ENCODE data around the gene DSTYK. TPM values are rescaled to one million over a fixed set of nuclear protein-coding genes. Genes with fewer than 3 reads are reported as not detected.
"Not testable (repeated sequence)": the region's sequence is repeated elsewhere in the genome, so short reads cannot be mapped to it uniquely, and the experiment has no call there.

Gene DSTYK
- total RNA-seq, 2 donors from 2014 or later: 8.1 to 8.2 TPM

DNA sequence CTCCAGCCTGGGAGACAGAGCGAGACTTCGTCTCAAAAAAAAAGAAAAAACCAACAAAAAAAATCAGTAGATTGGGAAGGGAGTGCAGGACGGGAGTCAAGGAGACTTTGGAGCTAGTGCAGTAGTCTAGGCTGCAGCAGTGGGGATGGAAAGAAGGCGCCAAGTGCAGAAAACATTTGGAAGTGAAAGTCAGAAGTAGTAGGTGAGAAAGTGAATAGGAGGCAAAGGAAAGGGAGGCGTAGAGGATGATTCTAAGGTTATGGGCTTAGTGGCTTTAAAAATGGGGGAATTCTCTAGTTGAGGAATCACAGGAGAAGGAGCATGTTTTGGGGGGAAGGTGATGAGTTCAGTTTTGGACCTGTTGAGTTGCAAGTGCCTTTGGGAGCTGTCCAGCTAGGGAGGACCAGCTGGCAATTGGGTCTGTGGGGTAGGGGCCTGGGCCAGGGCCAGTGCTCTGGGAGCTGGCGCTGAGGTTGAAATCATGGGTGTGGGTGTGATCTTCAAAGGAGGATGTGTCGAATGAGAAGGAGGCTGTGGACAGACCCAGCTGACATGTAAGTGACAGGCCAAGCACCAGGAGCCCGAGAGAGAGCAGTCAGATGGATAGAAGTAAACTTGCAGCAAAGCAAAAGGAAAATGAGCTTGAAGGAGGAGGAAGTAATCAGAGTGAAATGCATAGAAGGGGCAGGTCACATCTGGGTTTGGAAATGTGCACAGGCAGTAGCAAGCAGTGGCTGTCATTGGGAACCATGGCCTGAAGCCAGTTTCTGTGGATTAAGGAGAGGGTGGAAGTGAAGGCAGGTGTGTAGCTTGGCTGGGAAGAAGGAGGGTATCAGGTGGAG lies 32.1 kb upstream of the DSTYK start:
- intact Hi-C loops (cut with DNase I): no loop called here
- ATAC-seq: no peak
- no peak for DNase-seq

DNA sequence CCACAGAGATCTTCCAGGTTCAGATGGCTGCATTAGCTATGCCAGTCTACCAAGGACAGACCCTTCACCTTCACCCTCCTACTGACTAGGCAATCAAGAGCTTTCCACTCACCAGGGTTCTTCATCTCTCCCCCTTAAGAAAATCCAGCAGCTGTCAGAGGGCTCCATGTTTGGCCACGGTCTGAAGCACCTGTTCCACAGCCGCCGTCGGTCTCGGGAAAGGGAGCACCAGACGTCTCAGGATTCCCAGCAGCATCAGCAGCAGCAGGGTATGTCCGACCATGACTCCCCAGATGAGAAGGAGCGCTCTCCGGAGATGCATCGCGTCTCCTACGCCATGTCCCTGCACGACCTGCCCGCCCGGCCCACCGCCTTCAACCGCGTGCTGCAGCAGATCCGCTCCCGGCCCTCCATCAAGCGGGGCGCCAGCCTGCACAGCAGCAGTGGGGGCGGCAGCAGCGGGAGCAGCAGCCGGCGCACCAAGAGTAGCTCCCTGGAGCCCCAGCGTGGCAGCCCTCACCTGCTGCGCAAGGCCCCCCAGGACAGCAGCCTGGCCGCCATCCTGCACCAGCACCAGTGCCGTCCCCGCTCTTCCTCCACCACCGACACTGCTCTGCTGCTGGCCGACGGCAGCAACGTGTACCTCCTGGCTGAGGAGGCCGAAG lies 30.0 kb upstream of the DSTYK start:
- intact Hi-C loops (cut with DNase I): no loop called here
- ATAC-seq (no peak), DNase-seq (no peak)

DNA sequence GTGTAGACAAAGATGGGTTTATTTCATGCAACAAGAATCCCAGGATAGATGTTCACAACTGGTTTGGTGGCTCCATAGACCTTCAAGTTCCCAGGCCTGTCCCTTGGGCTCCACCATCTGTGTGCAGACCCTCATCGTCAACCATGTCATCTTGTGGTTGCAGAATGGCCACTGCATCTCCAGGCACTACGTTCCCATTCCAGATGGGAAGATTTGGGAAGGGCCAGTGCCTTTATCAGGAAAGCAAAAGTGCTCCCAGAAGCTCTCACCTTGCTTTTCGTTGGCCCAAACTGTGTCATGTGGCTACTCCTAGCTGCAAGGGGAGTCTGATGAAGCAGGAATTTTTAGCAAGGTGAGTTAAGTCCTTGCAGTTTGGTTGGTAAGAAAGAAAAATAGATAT lies 29.1 kb upstream of the DSTYK start:
- ATAC-seq: no peak

DNA sequence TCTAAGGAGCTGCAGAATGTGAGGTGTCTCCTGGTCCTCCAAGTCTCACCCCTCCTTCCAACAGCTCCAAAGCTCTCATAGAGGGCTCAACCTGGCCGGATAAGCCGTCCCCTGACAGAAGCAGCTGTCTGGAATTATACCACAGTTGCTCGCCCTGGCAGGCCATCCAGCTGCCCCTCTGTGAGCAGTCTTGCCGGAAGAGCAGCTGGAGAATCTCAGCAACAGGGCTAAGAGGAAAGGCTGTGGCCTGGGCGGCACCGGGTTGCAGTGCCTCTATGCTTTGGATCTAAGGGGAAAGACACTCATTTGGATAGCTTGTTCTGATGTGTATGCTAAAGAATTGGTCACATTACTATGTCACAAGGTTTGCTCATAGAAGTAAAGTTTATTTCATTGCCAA lies 28.6 kb upstream of the DSTYK start:
- peak; percentile 9 to 66 for ATAC-seq
- DNase-seq: no peak
- intact Hi-C loops (cut with DNase I): no loop called here

More for the DNA sequence above, 29.1 kb upstream of the DSTYK start:
- no peak for DNase-seq
- intact Hi-C loops (cut with DNase I): no loop called here

DNA sequence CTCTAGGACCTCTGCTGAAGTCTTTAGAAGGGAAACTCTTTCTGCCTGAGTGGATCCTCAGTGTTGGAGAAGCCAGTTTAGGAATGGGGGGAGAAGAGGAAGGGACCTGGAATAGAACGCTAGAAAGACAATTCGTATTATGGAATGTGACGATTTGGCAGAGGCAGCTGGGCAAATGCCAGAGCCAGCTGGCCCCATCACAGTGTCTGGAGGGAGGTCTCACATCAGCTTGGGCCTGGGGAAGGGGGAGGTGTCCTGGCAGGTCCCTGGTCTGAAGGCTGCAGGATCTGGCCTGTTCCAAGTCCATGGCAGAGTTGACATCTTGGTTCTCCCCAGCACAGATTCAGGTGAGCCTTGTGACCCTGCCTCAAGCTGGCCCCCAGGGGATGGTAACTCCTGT lies 27.6 kb upstream of the DSTYK start:
- no peak for DNase-seq
- ATAC-seq: peak; percentile 35 to 47

DNA sequence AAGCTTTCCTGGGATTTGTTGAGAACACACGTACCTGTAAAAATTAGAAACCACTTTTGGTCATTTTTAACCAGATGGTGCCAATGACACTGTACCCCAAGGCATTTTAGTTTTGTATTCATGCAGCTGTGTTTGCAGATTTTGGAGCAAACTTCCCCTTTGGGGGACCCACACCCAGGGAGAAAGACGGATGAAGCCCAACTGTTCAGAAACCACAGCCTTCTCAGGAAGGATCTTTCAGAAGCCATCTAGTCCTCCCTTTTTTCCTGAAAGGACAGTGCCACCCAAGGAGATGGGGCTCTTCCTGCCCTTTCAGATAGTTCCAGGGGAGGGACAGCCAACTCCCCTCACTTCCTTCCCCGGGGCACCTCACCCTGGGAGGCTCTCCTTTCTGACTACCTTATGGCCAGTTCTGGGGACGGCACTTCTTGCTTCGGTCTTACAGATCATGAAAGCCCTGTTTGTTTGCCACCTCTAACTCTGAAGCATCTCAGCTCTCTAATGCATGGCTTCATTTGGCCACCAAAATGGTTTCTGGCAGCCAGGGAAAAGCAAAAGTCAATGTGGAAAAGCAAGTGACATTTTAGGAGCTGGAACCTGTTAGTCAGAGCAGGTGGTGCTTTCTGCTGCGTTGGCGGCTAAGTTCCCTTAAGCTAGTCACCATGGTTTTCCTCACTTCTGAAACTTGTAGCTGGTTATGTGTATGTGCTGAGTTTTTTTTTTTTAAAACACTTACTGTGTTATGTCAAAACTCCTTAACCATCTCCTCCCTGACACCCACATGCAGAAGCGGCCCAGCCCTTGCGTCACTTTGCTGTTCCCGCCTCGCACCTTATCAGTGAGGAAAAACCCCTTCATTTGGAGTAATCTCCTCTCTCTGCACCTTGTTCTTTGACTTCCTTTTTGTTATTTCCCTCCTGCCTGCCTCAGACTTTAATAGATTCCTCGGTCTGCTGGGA lies 26.3 kb upstream of the DSTYK start:
- DNase-seq: no peak
- no peak for ATAC-seq
- intact Hi-C loops (cut with DNase I): no loop called here

More for the DNA sequence above, 27.6 kb upstream of the DSTYK start:
- intact Hi-C loops (cut with DNase I): no loop called here

DNA sequence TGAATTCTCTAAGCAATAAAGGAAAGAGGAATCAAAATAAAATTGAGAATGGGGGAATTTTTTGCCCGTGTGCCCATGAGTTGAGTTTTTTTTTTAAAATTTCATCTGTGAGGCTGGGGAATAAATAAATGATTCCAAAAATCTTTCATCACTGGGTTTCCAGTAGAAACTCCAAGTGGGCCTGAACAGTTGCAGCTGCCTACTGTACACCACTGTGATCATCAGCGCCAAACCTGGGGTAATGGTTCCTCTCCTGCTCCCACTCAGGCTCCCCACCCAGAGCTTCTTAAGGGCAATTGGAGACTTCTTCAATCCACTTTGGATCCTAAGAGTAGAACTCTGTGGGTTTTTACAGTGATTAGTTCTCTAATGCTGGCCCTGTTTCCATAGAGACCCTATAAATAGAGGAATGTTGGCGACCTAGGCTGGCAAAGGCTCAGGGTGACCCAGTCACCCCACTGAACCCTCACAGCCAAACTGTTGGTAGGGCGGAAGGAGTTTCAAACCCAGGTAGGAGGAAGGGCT lies 25.5 kb upstream of the DSTYK start:
- intact Hi-C loops (cut with DNase I): no loop called here
- no peak for DNase-seq
- no peak for ATAC-seq

DNA sequence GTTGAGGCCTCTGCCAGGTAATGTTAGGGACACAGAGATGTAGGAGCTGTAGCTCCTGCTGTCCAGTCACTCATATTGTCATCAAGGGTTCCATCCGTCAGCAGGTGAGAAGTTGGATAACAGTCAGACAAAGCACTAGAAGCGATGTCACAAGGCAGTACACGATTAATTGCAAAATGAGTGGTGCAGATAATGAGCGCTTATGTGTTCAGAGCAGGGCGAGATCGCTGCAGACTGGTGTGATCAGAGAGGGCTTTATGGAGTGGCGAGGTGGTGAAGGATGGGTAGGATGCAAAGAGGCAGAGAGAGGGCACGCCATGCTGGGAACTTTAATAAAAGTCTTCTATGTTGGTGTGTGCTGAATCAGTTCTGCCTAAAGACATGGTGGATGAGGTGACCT lies 25.0 kb upstream of the DSTYK start:
- ATAC-seq (peak in 1 of 2 donors; percentile 50), DNase-seq (no peak)
- intact Hi-C loops (cut with DNase I): no loop called here

DNA sequence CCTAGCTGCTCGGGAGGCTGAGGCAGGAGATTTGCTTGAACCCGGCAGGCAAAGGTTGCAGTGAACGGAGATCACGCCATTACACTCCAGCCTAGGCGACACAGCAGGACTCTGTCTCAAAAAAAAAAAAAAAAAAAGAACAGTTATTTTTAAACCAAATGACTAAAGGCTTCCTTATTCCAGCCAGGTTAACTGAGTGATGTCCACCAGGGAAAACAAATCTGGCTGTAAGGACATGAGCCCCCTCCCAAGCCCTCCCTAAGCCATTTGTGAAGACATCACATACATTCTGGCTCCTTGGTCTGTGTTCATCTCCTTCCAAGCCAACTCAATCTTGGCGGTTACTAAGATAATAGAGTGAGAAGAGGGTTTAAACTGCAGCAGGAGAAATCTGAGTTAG lies 24.4 kb upstream of the DSTYK start:
- ATAC-seq (peak in 1 of 2 donors; percentile 43), DNase-seq (no peak)

DNA sequence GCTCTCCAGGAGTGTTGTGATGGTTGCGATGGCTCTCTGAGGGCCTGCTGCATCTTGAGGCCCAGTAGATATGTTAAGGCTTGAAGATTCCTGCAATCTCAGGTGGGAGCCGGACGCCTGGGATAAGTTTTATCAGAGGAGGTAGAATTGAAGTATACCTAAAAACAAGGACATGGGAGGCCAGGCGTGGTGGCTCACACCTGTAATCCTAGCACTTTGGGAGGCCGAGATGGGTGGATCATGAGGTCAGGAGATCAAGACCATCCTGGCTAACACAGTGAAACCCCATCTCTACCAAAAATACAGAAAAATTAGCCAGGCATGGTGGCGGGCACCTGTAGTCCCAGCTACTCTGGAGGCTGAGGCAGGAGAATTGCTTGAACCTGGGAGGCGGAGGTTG lies 22.5 kb upstream of the DSTYK start:
- DNase-seq; ATAC-seq; intact Hi-C loops (cut with DNase I): not testable (repeated sequence)

More for the DNA sequence above, 24.4 kb upstream of the DSTYK start:
- intact Hi-C loops (cut with DNase I): no loop called here

DNA sequence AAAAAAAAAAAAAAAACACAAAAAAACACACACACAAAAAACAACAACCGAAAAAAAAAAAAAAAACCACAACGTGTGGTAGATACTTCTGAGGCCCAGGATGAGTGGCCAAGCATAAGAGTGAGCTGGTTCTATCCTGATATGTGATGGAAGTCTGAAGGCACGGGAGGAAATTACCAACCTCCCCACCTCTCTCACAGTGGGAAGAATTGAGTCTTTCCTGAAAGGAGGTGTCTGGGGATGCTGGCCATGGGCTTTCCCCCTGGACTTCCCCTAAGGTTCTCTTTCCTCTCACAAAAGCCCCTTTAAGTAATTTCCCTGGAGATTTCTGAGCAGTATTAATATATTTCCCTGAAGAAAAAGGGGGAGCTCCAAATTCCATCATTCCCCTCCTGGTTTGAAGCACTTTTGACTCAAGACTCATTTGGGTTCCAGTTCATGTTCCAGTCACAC lies 21.5 kb upstream of the DSTYK start:
- intact Hi-C loops (cut with DNase I): no loop called here
- DNase-seq: no peak
- ATAC-seq: no peak

DNA sequence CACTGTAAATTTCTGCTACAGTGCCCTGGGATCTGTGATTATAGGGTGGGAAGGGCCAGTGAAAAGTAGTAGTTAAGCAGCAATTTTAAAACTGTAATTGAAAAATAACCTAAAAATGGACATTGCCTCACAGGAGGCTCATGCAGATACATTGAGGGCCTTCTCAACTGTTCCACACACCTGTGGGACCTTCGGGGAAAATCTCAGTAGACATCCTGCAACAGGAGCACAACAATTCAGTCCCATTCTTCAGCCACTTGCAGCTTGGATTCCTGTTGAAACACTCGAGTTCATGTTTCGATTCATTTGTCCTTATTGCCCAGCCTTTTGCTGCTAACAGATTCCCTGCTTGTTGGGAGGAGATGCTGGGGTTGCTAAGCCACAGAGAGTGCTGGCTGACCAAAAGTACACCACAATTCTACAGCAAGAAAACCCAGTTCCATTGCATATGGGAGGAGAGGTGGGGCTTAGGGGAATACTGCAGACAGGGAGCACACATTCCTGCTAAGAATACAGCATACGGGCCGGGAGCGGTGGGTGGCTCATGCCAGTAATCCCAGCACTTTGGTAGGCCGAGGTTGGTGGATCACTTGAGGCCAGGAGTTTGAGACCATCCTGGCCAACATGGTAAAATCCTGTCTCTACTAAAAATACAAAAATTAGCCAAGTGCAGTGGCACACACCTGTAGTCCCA lies 20.8 kb upstream of the DSTYK start:
- no peak for DNase-seq
- intact Hi-C loops (cut with DNase I): no loop called here
- no peak for ATAC-seq

DNA sequence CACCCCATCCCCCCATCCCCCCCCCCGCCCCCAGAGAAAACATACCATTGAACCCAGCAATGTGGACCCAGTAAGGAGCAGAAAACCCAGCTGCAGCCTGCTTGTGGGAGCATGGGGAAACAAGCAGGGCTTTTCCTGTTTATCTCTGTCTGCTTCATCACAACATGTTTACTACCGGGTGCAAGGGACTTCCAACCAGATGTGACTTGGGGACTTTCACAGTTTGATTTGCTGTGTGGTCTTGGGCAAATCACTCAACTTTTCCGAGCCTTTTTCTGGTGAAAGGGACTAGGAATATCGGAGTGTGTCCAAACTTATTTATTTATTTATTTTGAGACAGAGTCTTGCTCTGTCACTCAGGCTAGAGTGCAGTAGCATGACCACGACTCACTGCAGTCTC lies 19.5 kb upstream of the DSTYK start:
- no peak for DNase-seq
- no peak for ATAC-seq
- intact Hi-C loops (cut with DNase I): no loop called here

DNA sequence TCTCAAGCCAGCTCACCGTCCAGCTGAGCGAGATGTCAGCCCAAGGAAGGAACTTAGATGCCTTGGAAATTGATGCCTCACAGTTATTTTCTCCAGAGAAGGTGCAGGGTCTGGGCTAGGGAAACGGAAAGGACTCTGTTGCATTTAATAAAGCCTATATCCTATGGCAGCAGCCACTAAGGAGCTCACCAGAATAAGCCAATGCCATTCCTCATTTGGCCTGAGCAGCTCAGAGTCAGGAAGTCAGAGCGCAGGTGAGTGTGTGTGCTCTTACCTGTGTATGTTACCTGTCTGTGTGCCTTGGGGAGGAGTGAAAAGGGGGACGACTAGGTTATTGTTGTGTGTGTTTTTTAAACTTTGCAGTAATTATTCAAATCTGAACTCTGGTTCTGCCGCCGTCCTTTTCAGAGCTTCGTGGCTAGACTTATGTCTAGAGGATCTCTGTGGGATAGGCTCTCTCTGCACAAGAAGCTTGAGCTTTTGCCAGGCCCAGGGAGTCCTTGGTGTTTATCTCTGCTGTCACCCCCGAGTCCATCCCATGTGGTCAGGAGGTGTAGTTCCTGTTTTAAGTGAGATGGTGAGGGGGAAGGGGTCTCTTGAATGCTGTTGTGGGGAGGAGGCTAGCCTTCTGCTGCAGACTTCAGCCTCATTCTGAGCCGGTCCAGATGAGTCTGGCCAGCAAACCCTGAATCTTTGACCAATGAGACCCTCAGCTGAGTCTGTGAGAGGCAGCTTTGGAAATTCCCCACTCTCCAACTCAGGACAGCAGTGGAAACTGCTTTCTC lies 18.6 kb upstream of the DSTYK start:
- ATAC-seq (no peak), DNase-seq (no peak)
- intact Hi-C loops (cut with DNase I): loop anchor here in 1 of 2 donors (1.0 kb wide), 1 partner anchor 26 kb away; no protein-coding TSS in a partner anchor

DNA sequence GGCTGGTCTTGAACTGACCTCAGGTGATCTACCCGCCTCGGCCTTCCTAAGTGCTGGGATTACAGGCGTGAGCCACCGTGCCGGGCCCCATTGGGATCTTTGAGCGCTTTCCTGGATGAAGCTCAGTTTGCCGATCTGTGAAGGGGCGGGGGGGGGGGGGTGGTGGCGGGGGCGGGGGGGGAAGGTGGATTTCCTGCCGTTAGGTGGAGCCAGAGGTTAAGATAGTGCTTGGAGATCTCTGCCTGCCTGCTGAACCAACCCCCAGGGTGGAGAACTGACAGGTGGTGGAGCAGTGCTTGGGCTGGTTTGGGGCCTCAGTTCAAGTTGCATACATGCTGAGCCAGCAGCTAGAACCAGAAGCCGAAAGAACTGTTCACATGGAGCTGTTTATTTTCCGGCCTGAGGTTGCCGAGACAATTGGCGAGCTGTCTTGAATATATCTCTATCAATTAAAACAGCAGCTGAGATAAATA lies 17.9 kb upstream of the DSTYK start:
- ATAC-seq: peak; percentile 67 to 73
- intact Hi-C loops (cut with DNase I): loop anchor here in 1 of 2 donors (1.0 kb wide), 1 partner anchor 27 kb away; no protein-coding TSS in a partner anchor
- peak; percentile 50 for DNase-seq

DNA sequence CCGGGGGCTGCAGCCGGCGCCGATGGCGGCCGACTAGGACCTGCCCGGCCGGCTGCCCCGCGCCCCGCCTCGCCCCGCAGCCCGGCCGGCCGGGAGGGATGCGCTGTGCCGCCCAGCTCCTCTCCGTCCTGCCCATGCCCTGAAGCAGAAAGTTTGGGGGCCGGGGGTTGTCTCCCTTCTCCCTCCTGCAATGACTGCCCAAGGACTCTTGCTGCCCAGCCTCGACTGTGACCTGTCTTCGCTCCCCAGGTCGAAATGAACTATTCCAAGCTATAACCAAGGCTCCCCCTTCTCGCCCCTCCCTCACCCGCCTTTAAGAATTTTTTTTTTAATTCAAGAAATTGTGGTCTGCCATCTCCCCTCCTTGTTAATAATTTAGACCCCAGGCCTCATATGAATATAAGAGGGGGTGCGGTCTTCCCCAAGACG lies 16.6 kb upstream of the DSTYK start:
- DNase-seq (no peak), ATAC-seq (peak; percentile 9 to 15)
- intact Hi-C loops (cut with DNase I): no loop called here

DNA sequence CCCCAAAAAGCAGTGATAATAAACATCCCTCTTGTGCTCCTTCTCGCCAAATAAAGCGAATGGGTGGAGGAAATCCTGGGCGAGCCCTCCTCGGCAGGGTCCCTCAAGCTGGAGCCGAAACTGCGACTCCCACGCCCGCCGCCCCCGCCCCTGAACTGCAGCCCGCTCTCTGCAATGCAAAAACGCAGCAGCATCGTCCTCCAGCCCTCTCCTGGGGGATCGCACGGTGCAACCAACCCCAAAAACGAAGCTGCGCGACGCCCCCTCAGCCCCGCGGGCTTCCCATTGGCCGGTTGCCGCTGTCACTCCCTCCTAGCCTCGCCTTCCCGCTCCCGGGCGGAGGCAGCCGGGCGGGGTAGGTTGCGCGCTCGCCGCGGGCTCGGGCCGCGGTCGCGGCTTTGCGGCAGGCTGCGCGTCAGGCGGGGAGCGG lies 16.1 kb upstream of the DSTYK start, which contains the start of gene TMCC2:
TMCC2 (plus strand) TSS at position 363 of the 430 bp plus-strand sequence. CDS start 619 bp downstream, outside the sequence.
- ATAC-seq (peak; percentile 94 to 96), DNase-seq (peak; percentile 90)
- intact Hi-C loops (cut with DNase I): no loop called here
